HEK293T (cell line): Measurements from ENCODE around the gene ADCY6.

ENCODE experiments used
- CTCF ChIA-PET: fragments of 350-600 bp; formaldehyde crosslinking; extraction: SDS; loops from one replicate; lab custom pipeline; 2021; ENCODE audit warnings: antibody characterized with exemption, inconsistent platforms; lab: Yijun Ruan, JAX
- POLR2A ChIA-PET: fragments of 350-600 bp; formaldehyde crosslinking; extraction: SDS; loops from one replicate; lab custom pipeline; 2020; ENCODE audit warnings: antibody characterized with exemption, inconsistent platforms; lab: Yijun Ruan, JAX
- DNase-seq: peaks from one replicate; pipeline ENCODE4 v3.0.0; 2012; ENCODE audit warnings: mixed read lengths; ENCODE audit errors: extremely low spot score
- ARNT ChIP-seq: fragments of 450-650 bp; IDR thresholded peaks from 2 replicates; pipeline ENCODE4 v1.6.1; 2017; ENCODE audit warnings: mild to moderate bottlenecking
- BHLHE40 ChIP-seq: fragments of 450-650 bp; IDR thresholded peaks from 2 replicates; pipeline ENCODE4 v1.6.1; 2016; ENCODE audit warnings: mild to moderate bottlenecking, moderate library complexity, borderline replicate concordance
- CTBP1 ChIP-seq: fragments of 450-650 bp; IDR thresholded peaks from 2 replicates; pipeline ENCODE4 v1.6.1; 2016; ENCODE audit warnings: borderline replicate concordance
- ELF4 ChIP-seq: fragments of 450-650 bp; IDR thresholded peaks from 2 replicates; pipeline ENCODE4 v1.6.1; 2017; ENCODE audit warnings: antibody characterized with exemption
- FOXA1 ChIP-seq: fragments of 450-650 bp; IDR thresholded peaks from 2 replicates; pipeline ENCODE4 v1.6.1; 2016; ENCODE audit warnings: mild to moderate bottlenecking
- FOXK2 ChIP-seq: fragments of 450-650 bp; IDR thresholded peaks from 2 replicates; pipeline ENCODE4 v1.6.1; 2016; ENCODE audit warnings: mild to moderate bottlenecking
- FOXM1 ChIP-seq: fragments of 450-650 bp; IDR thresholded peaks from 2 replicates; pipeline ENCODE4 v1.6.1; 2017; ENCODE audit warnings: mild to moderate bottlenecking, borderline replicate concordance
- HDGF ChIP-seq: fragments of 450-650 bp; IDR thresholded peaks from 2 replicates; pipeline ENCODE4 v1.6.1; 2017; ENCODE audit warnings: antibody characterized with exemption, borderline replicate concordance
- L3MBTL2 ChIP-seq: fragments of 450-650 bp; conservative IDR thresholded peaks from 2 replicates; pipeline ENCODE4 v1.6.1; 2016; ENCODE audit warnings: mild to moderate bottlenecking
- LEF1 ChIP-seq: fragments of 450-650 bp; IDR thresholded peaks from 2 replicates; pipeline ENCODE4 v1.6.1; 2017; ENCODE audit warnings: mild to moderate bottlenecking, borderline replicate concordance
- NFRKB ChIP-seq: fragments of 450-650 bp; IDR thresholded peaks from 2 replicates; pipeline ENCODE4 v1.6.1; 2016; ENCODE audit warnings: mild to moderate bottlenecking, moderate library complexity
- PKNOX1 ChIP-seq: fragments of 450-650 bp; IDR thresholded peaks from 2 replicates; pipeline ENCODE4 v1.6.1; 2016
- SP1 ChIP-seq: fragments of 450-650 bp; IDR thresholded peaks from 2 replicates; pipeline ENCODE4 v1.6.1; 2017
- SUZ12 ChIP-seq: fragments of 450-650 bp; IDR thresholded peaks from 2 replicates; pipeline ENCODE4 v1.6.1; 2016; ENCODE audit warnings: mild to moderate bottlenecking
- TARDBP ChIP-seq: fragments of 450-650 bp; IDR thresholded peaks from 2 replicates; pipeline ENCODE4 v1.6.1; 2016
- ZNF384 ChIP-seq: fragments of 450-650 bp; IDR thresholded peaks from 2 replicates; pipeline ENCODE4 v1.6.1; 2016

The ADCY6 gene

GRCh38 chr12:48828293-48828692 lies 39.4 kb upstream of the ADCY6 start:
- POLR2A ChIA-PET, result interaction anchor here (1.2 to 3.1 kb wide), 2 partner anchors 12 to 22 kb away, joined by 3 to 14 read pairs; no protein-coding TSS in a partner anchor
- CTCF ChIA-PET, result no interaction called here
- no peak for DNase-seq
- TF ChIP-seq PKNOX1 (no peak), LEF1 (no peak), FOXM1 (no peak), NFRKB (no peak), BHLHE40 (no peak), FOXA1 (no peak), CTBP1 (no peak), ZNF384 (no peak), TARDBP (no peak), HDGF (no peak), ARNT (no peak)

- no peak for DNase-seq
- CTCF ChIA-PET, result interaction anchor here (1.5 to 1.9 kb wide), 2 partner anchors 12 to 25 kb away, joined by 7 to 10 read pairs; no protein-coding TSS in a partner anchor
- POLR2A ChIA-PET, result interaction anchor here (1.2 to 3.1 kb wide), 2 partner anchors 11 to 22 kb away, joined by 3 to 14 read pairs; no protein-coding TSS in a partner anchor
- TF ChIP-seq FOXA1 (no peak), BHLHE40 (no peak), L3MBTL2 (no peak), LEF1 (no peak), FOXK2 (no peak), ELF4 (no peak), CTBP1 (no peak), ARNT (no peak), SUZ12 (no peak), FOXM1 (no peak), HDGF (no peak), NFRKB (no peak), SP1 (no peak), TARDBP (no peak), ZNF384 (no peak), PKNOX1 (no peak)
Measured at GRCh38 chr12:48827513-48828096, 38.7 kb upstream of the ADCY6 start.

- TF ChIP-seq ZNF384 (no peak), FOXK2 (no peak), LEF1 (no peak), FOXM1 (no peak), ARNT (no peak), SUZ12 (no peak), FOXA1 (no peak), CTBP1 (no peak), PKNOX1 (no peak), ELF4 (no peak), L3MBTL2 (no peak), NFRKB (no peak), BHLHE40 (no peak), TARDBP (no peak), SP1 (no peak), HDGF (no peak)
- DNase-seq, result no peak
- POLR2A ChIA-PET, result interaction anchor here (1.2 to 3.1 kb wide), 3 partner anchors 11 to 25 kb away, joined by 3 to 14 read pairs (median 6); partner anchors contain the start of gene DDX23
- CTCF ChIA-PET, result interaction anchor here (0.6 to 1.9 kb wide), 4 partner anchors 12 to 170 kb away, joined by 3 to 10 read pairs (median 5); no protein-coding TSS in a partner anchor
Measured at GRCh38 chr12:48827026-48827425, 38.1 kb upstream of the ADCY6 start.

GRCh38 chr12:48826209-48826855 lies 37.4 kb upstream of the ADCY6 start:
- TF ChIP-seq NFRKB, result no peak
- TF ChIP-seq FOXK2, result no peak
- TF ChIP-seq BHLHE40, result no peak
- POLR2A ChIA-PET, result interaction anchor here (1.2 to 3.1 kb wide), 2 partner anchors 10 to 26 kb away, joined by 6 to 14 read pairs; partner anchors contain the start of gene DDX23
- CTCF ChIA-PET, result interaction anchor here (1.0 to 1.9 kb wide), 3 partner anchors 11 to 170 kb away, joined by 3 to 10 read pairs (median 7); no protein-coding TSS in a partner anchor
- DNase-seq, result no peak

- TF ChIP-seq PKNOX1, result no peak
- no peak for TF ChIP-seq LEF1
- no peak for TF ChIP-seq BHLHE40
- TF ChIP-seq TARDBP, result no peak
- TF ChIP-seq FOXM1, result no peak
- TF ChIP-seq ARNT, result no peak
- ChIA-PET CTCF (interaction anchor here (1.0 kb wide), 1 partner anchor 10 kb away, joined by 6 read pairs; no protein-coding TSS in a partner anchor), POLR2A (no interaction called here)
- no peak for DNase-seq
Measured at GRCh38 chr12:48824905-48825304, 36.0 kb upstream of the ADCY6 start.
